A673 (cell line): ENCODE data around the gene ARHGEF2.

Experiments
- EZH2 ChIP-seq: fragments of 200-600 bp; sonication (generic); IDR thresholded peaks from 2 replicates; pipeline ENCODE4 v1.6.1; 2017; ENCODE audit warnings: borderline replicate concordance, low read depth, mild to moderate bottlenecking, mixed read lengths, antibody characterized with exemption, low read length; ENCODE audit not compliant: poor library complexity, severe bottlenecking
- TF ChIP-seq, protein P1 (sequence below): fragments of 300-800, 200-600 bp; sonication (generic); conservative IDR thresholded peaks from 2 replicates; pipeline ENCODE4 v1.5.1; 2017; ENCODE audit warnings: low read depth, mild to moderate bottlenecking, antibody characterized with exemption, low read length, moderate library complexity, mixed read lengths

DNA sequence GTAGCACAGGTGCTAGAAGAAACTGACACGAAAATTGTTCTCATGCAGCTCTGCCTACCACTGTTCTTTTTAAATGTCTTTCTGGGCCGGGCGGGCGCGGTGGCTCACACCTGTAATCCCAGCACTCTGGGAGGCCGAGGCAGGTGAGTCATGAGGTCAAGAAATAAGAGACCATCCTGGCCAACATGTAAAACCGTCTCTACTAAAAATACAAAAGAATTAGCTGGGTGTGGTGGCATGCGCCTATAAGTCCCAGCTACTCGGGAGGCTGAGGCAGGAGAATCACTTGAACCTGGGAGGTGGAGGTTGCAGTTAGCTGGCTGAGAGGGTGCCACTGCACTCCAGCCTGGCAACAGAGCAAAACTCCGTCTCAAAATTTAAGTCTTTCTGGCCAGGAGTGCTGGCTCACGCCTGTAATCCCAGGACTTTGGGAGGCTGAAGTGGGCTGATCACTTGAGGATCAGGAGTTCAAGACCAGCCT is 66.3 kb downstream of the ARHGEF2 start:
- no peak for TF ChIP-seq EZH2
- TF ChIP-seq, protein P1, sequence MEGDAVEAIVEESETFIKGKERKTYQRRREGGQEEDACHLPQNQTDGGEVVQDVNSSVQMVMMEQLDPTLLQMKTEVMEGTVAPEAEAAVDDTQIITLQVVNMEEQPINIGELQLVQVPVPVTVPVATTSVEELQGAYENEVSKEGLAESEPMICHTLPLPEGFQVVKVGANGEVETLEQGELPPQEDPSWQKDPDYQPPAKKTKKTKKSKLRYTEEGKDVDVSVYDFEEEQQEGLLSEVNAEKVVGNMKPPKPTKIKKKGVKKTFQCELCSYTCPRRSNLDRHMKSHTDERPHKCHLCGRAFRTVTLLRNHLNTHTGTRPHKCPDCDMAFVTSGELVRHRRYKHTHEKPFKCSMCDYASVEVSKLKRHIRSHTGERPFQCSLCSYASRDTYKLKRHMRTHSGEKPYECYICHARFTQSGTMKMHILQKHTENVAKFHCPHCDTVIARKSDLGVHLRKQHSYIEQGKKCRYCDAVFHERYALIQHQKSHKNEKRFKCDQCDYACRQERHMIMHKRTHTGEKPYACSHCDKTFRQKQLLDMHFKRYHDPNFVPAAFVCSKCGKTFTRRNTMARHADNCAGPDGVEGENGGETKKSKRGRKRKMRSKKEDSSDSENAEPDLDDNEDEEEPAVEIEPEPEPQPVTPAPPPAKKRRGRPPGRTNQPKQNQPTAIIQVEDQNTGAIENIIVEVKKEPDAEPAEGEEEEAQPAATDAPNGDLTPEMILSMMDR = no peak
